Left renal cortex interstitium (tissue), 4 donors: ENCODE results near the gene NRM. TPM values are rescaled to one million over a fixed set of nuclear protein-coding genes. Genes with fewer than 3 reads are reported as not detected.

ENCODE experiments used
- DNase-seq, 4 donors: peaks; one replicate each; pipeline ENCODE4 v3.0.0-alpha.2; 2013; ENCODE audit warnings: low read depth in 4 of 4, low spot score in 2 of 4, missing footprints in 1 of 4
- polyA plus RNA-seq, 4 donors: library from polyadenylated mRNA; unstranded; fragments of 120-200 nt; gene quantifications; one replicate each; pipeline ENCODE4 v1.2.1, GENCODE V29; 2013; ENCODE audit not compliant: insufficient read length in 4 of 4

NRM gene
- polyA plus RNA-seq, 4 donors = 30.0 to 44.4 (median 36.6) TPM

DNA sequence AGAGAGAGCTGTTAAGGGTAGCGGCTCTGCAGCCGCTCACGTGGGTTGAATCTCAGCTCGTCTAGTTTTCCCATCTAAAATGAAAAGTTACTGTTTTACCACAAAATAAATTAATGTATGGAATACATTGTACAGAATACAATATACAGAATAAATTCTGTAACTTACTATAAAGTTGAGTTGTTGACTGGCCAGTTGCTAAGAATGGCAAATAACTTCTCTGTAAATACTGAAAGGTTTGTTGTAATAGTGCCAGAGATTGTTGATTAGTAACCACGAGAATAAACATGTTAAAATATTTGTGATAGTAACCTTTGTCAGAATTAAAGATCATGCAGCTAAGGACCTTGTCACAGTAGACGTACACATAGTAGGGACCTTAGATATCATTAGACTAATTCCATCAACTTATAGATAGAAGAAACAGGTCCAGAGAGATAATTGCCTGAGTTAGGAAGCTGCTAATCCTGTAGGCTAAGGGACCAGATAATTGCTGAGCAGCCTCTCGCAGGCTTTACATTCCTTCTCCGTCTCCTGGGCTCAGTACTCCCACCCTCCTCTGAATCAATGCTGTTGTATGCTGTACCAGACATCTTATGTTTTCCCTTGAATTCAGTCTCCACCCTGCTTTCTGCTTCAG, 544 bp upstream of the NRM start:
- no peak for DNase-seq

DNA sequence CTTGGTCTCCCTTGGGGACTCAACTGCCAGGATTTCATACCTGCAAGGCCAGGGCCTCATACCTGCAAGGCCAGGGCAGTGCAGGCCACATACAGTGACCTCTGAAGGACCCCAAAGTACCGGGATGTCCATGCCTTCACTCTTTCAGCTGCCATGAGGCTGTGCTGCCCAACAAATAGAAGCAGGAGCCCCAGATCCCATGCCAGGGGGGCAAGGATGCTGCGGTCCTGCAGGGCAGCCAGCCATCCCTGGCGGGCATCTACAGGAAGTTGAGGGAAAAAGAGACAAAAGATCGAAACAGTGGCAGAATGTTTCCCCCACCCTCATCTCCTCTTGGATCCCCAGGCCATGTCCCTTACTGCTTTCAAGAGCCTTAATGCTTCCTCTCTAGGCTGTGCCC, 799 bp downstream of the NRM start:
- no peak for DNase-seq

GRCh38 chr6:30689022-30689865, 1.5 kb downstream of the NRM start:
- no peak for DNase-seq

- no peak for DNase-seq
Observed at GRCh38 chr6:30688569-30688968, 2.2 kb downstream of the NRM start.

DNA sequence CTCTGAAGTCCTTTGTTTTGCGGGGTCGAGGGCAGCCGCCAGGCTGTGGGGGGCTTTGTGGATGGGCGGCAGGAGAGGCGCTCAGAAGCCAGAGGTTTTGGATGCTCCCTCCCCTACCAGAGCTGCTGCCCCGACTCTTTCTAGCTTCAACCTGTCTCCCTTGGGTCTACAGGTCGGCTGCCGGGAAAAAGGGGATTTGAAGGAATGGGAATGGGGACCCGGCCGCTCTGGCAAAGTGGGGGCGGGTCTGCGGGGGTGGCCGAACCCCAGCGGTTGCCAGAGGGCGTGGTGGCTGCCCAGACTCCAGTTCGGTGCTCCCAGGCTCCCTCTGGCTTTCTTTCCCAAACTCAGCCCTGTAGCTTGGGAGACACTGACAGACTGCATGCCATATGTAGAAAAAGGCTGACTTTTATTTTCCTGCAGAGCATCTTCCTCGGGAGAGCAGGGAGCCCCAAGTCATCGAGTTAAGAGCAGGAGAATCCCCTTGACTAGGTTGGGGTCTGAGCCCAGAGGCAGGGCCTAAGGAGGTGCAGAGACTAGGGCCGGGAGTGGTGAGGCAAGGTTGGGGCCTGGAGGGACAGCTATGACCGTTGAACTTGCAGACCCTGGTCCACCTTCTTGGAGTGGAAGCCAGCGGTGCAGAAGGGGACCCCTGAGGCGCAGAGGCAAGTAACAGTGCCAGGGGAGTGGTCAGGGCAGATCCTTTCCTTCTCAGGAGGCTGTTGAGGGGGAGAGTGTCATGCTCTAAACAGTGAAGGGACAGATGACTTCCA, 2.9 kb downstream of the NRM start:
- DNase-seq = no peak

DNA sequence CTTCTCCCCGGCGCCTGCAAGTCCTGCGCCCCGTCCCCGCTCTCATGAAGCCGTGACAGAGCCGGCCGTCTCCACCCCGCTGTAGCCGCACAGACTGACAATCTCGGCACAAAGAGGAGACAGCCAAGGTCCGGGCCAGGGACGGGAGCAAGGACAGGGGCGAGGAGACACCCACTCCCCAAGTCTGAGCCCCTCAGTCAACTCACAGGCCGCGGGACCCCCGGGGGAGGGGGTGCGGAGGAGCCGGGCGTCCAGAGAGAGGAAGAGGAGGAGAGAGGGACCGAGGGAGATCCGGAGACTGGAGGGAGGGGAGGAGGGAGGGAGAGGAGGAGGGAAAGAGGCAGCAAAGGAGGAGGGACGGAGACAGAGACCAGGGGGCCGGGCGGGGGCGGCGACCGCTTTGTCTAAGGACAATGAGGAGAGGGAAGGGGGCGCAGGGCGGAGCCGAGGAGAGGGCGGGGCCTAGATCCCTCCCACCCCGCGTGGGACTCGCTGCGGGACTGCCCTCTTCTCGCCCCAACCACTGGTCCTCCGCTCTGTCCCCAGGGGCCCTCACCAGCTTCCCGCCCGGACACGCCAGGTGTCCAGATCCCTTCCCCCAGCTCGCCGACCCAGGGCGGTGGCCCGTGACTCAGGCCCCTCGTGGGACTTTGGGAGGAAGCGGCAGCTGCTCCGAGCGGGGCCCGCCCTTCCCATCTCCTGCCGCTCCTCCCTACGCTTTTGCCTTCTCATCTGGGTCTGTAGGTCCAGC, 3.7 kb downstream of the NRM start:
- peak; percentile 75 to 87 (median 80) for DNase-seq

- DNase-seq = no peak
Observed at GRCh38 chr6:30686009-30686907, 4.5 kb downstream of the NRM start, which contains the start of gene PPP1R18. TSS of gene PPP1R18 (minus strand) at chr6:30686645. CDS start at chr6:30686018, 627 bp downstream.

DNA sequence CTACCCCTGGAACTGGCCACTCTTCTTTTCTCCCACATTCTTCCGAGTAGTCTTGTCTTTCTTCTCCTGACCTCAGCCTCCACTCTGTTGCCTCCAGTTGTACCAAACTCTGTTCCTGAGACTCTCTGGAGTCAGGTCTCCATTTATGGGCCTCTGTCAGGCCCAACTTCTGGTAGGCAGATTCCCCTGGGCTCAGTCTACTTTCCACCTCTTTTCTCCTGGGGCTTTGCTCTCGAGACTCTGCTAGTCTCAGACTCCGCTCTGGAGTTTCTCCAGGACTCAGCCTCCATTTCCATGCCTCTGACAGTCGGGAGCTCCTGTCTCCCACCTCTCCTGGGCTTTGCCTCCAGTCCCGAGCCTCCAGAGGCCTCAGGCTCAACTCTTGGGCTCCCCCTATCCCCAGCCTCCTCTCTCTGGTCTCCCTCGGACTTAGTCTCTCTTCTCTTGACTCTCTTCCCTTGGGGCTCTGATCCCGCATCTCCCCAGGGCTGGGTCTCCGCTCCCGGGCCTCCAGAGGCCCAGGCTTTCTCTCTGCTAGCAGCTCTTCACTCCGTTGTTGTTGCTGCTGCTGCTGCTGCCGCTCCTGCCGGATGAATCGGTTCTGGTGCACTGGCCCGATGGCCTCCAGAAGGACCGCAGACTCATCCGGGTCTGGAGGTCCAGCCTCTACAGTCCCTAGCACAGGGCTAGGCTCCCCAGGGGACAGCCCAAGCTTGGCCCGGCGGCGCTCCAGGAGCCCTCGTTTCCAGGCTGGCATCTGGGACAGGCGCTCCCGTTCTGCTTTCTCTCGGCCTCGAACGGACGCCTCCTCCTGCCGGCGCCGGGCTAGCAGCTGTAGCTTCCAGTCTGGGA, 5.4 kb downstream of the NRM start:
- DNase-seq = no peak

GRCh38 chr6:30684386-30685156, 6.2 kb downstream of the NRM start:
- DNase-seq = no peak

DNA sequence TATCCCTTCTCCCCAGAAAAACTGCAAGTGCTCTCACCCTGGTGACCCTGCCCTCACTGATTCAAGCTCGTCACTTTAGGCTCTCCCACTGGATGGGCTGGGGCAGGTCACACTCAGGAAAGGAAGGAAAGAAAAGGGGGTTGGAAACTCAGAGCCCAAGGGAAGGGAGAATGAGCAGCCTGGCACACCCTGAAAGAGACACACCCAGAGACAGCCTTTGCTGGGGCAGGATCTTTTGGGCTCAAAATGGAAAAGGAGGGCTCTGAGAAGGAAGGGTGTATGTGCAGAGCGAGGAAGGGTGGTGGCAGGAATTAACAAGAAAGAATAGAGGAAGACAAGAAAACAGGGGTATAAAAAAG, 6.8 kb downstream of the NRM start:
- DNase-seq = no peak

DNA sequence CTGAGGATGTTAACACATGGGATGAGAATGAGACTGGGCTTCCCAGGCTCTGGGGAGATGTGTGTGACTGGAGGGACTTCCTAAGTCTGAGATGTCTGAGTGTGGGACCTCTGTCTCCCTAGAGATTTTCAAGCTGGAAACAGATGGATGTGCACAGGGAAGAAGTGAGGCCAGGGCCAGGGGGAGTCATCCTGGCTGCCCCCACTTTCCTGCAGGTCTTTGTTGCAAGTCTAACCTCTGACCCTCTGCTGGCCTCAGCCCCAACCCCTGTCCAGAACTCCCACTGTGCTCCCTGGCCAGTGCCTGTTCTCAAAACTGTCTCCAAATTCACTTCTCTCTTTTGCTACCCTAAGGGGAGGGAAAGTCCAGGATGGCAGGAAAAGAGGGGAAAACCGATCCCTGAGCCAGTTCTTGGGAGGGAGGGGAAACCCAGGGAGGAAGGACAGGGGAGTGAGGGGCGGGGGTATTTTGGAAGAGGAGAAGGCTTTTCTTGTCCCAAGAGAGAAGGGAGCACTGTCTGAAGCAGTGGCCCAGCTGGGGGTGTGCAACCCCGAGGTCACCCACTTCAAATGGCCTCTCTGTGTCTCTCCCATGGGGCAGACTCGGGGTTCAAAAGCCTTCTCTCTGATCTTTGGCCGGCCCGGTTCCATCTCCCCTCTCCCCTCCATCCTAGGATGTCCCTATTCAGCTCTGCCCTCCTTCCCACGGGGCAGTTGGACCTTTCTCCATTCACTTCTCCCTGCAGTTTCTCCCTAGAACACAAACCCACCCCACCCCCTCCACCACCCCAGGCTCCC, 7.4 kb downstream of the NRM start:
- DNase-seq = no peak

DNA sequence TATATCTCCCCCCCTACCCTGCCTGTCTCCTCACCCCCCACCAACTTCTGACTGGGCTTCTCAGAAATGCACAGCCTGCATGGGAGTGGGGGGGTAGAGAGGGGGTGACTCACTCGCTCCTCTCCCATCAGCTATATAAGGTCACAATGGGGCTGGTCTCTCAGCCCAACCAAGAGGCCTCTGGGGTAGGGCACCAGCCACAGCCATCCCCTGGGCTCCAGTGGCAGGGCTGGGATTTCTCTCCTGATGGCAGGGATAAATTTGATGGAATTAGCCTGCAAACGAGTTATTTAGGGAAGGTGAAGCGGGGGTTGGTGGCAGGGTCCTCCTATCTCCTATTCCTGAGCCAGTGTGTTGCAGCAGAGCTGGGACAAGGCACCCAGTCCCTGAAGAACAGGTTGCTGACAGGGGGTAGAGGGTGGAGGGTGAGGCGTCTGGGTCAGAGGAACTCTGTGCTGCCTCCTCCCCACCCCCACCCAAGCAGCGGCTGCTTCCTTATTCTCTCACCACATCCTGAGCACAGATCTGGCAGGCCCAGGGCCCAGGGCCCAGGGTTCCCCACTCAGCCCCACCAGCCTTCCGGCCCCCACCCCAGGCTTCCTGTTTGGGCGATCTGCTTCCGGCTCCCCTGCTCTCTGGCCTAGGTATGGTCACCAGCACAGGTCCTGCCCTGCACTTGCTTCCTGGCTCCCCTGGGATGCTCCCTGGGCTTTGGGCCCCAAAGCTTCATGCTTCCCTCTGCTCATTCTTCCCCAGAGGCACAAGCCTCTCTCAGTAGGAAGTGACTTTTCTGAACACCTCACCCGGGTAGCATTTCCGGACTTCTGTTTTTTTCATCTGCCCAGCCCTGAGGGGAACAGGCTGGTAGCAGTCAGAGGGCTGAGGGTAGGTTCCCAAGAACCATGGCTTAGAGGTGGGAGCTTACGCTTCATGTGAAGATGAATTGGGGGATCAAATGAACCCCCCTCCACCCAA, 8.4 kb downstream of the NRM start:
- no peak for DNase-seq

DNA sequence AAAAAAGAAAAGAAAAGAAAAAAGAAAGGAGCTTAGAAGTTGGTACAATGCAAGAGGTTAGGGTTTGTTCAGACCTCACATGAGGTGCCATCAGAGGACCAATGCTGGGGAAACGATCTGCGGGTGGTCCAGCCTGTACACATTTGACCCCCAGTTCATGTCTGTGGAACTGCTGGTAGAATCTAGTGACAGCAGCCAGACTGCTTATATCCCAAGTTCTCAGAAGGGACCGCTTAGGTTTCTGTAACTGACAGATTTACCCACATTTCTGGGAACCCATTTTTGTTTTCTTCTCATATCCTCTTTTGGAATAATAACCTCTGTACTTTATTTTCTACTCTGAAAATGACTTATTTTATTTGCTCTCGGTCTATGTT, 9.0 kb downstream of the NRM start:
- DNase-seq = no peak

DNA sequence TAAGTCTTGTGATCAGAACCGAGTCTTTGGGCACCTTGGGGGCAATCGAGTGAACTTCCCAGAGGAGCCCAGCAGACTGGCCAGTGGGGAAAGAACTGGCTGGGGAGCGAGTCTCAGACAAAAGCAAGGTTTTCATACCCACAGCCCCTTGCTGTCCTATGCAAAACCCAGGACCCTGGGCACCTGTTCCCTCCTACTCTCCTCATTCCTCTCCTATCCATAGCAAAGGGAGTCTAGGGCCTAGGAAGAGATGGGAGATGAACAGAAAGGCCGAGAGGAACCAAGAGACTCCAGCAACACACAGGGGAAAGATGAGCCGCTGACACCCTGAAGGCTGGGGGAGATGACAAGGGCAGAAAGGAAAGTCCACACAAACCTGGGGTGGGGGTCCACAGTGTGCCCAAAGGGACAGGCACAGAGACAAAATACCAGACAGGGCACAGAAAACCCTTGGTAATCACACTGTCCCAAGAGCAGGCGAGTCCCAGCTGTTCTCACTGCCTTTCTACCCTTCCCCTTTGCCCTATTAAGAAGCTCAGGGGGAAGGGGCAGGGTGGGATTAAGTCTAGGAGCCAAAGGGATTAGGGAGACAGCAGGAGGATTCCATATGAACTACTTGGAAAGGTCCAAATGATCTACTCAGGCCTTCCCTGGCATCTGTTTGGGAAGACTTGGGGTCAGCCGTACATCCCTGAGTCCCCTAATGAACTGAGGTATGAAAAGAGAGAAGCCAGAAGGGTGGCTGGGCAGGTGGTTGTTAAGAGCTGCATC, 10.8 kb downstream of the NRM start:
- DNase-seq = no peak

DNA sequence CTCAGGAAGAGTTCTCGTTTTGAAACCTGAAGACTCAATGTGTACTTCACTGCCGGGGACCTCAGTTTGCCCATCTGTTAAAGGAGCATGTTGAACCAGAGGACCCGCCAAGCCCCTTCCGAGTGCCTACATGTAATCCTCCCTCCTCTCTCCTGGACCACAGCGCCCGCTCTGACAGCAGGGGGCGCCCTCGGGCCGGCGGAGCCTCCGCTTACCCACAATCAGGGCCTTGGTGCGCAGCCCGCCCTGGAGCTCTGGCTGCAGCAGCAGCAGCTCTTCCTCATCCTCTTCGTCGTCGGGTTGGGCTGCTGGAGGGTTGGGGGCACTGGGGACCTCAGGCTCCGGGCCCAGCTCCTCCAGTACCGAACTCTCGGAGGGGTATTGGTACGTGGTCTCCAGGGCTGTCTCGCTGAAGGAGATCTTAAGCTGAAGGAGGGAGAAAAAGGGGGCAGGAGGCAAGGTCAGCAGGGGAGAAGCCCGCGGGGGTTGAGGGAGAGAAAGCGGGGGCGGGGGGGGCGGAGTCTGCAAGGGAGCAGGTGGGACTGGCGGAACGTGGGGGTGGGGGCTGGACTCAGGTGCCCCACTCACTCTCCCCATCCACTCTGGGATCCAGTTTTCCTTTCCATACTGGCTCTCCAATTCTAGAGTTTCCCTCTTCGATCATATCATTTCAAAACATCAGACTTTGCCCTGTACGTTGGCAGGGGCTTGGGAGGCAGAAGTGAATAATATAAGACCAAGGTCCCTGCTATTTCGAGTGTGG, 11.6 kb downstream of the NRM start:
- DNase-seq = peak in 1 of 4 donors; percentile 65
